ENCODE data around the gene PVR. TPM values are rescaled to one million over a fixed set of nuclear protein-coding genes. Genes with fewer than 3 reads are reported as not detected.
A peak's percentile ranks its signal among the peaks of the same experiment; 100 is the strongest.

PVR gene, protein sequence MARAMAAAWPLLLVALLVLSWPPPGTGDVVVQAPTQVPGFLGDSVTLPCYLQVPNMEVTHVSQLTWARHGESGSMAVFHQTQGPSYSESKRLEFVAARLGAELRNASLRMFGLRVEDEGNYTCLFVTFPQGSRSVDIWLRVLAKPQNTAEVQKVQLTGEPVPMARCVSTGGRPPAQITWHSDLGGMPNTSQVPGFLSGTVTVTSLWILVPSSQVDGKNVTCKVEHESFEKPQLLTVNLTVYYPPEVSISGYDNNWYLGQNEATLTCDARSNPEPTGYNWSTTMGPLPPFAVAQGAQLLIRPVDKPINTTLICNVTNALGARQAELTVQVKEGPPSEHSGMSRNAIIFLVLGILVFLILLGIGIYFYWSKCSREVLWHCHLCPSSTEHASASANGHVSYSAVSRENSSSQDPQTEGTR
- 13.7 to 15.9 TPM (median 15.0 TPM) in 3 replicates for total RNA-seq (2021)
- percentile 69 among the genes with signal in this experiment for Bru-seq, nascent RNA
- long read RNA-seq, experiment 1, transcript PVR-203 (8 exons, 3,078 nt), result minor isoform, 5 of 58 reads
- long read RNA-seq, experiment 1, transcript PVR-205 (8 exons, 3,325 nt), result major isoform, 38 of 58 reads
- long read RNA-seq, experiment 1, partial matches to known transcripts, result 3 of 58 reads
- long read RNA-seq, experiment 1, other reads (novel, unspliced or antisense), result 5 of 58 reads
- long read RNA-seq, experiment 2, partial matches to known transcripts, result 1 of 10 reads
- long read RNA-seq, experiment 2, other reads (novel, unspliced or antisense), result 6 of 10 reads
- long read RNA-seq, experiment 3, partial matches to known transcripts, result 0 of 1 reads
- long read RNA-seq, experiment 3, other reads (novel, unspliced or antisense), result 1 of 1 reads

DNA sequence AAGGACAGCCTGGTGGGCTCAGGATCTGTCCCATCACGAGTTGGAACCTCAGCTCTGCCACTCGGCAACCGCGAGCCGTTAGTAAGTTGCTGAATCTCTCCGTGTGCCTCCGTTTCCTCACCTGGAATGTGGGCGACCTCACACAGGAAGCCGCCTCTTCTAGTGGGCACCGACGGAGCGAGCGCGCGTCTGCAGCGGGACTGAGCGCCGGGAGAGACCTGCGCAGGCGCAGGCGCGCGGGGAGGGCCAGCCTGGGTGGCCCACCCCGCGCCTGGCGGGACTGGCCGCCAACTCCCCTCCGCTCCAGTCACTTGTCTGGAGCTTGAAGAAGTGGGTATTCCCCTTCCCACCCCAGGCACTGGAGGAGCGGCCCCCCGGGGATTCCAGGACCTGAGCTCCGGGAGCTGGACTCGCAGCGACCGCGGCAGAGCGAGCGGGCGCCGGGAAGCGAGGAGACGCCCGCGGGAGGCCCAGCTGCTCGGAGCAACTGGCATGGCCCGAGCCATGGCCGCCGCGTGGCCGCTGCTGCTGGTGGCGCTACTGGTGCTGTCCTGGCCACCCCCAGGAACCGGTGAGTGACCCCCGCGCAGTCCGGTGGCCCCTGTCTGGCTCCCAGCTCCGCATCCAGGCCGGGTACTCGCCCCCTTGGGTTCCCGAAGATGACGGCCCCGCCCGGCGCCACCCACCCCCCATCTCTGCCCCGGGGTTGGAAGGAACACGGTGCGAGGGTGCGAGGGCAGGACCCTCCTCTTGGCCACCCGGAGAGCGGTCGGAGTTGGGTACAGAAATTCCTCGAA lies at the start of gene PVR:
PVR (plus strand) TSS at position 306 of the 797 bp plus-strand sequence; CDS start at position 493, 187 bp downstream.
- DNase-seq (ENCODE audit: low spot score) (peak; percentile 61), ATAC-seq (peak; percentile 82)
- Mint-ChIP-seq H3K36me3 (no peaks in the 10 kb centered on the region), H3K27me3 (ENCODE audit: low read depth) (peaks cover 24% of the 10 kb centered on the region), H3K9me3 (no peaks in the 10 kb centered on the region), H3K4me3 (peak within 1 kb of the TSS; percentile 87), H3K4me1 (no peaks in the 10 kb centered on the region), H3K27ac (no peak within 1 kb of the TSS)
- CTCF ChIA-PET, result interaction anchor here (0.7 to 4.3 kb wide), 11 partner anchors 9 to 202 kb away, joined by 3 to 22 read pairs (median 4); partner anchors contain the start of gene NECTIN2
- POLR2A ChIA-PET, result interaction anchor here (1.3 kb wide), 1 partner anchor 73 kb away, joined by 3 read pairs; no protein-coding TSS in a partner anchor
- no peak for TF ChIP-seq RELA (CRISPR knock-in tag; IDR thresholded peaks at IDR 0.05; ENCODE audit: borderline replicate concordance)
- no peak for TF ChIP-seq NR3C1 (CRISPR knock-in tag; conservative IDR thresholded peaks at IDR 0.05; ENCODE audit: low read depth)
- TF ChIP-seq GABPB1 (CRISPR knock-in tag; IDR thresholded peaks at IDR 0.05), result peak; percentile 7; the same call in 1 of the 2 replicates
- TF ChIP-seq, protein P1, sequence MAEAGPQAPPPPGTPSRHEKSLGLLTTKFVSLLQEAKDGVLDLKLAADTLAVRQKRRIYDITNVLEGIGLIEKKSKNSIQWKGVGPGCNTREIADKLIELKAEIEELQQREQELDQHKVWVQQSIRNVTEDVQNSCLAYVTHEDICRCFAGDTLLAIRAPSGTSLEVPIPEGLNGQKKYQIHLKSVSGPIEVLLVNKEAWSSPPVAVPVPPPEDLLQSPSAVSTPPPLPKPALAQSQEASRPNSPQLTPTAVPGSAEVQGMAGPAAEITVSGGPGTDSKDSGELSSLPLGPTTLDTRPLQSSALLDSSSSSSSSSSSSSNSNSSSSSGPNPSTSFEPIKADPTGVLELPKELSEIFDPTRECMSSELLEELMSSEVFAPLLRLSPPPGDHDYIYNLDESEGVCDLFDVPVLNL (CRISPR knock-in tag; IDR thresholded peaks at IDR 0.05; ENCODE audit: borderline replicate concordance, low read depth), result no peak
- TF ChIP-seq ZNF317 (CRISPR knock-in tag; IDR thresholded peaks at IDR 0.05; ENCODE audit: borderline replicate concordance, low read depth), result no peak
- TF ChIP-seq ZNF263 (CRISPR knock-in tag; IDR thresholded peaks at IDR 0.05; ENCODE audit: low read depth), result no peak
- TF ChIP-seq, protein P2, sequence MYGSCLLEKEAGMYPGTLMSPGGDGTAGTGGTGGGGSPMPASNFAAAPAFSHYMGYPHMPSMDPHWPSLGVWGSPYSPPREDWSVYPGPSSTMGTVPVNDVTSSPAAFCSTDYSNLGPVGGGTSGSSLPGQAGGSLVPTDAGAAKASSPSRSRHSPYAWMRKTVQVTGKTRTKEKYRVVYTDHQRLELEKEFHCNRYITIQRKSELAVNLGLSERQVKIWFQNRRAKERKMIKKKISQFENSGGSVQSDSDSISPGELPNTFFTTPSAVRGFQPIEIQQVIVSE (CRISPR knock-in tag; IDR thresholded peaks at IDR 0.05; ENCODE audit: borderline replicate concordance), result no peak
- TF ChIP-seq ELF4 (CRISPR knock-in tag; IDR thresholded peaks at IDR 0.05; ENCODE audit: low read depth), result no peak; the same call in 1 of the 2 replicates
- TF ChIP-seq CBFB (CRISPR knock-in tag; IDR thresholded peaks at IDR 0.05; ENCODE audit: low read depth), result no peak
- TF ChIP-seq, protein P3, sequence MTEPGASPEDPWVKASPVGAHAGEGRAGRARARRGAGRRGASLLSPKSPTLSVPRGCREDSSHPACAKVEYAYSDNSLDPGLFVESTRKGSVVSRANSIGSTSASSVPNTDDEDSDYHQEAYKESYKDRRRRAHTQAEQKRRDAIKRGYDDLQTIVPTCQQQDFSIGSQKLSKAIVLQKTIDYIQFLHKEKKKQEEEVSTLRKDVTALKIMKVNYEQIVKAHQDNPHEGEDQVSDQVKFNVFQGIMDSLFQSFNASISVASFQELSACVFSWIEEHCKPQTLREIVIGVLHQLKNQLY (CRISPR knock-in tag; IDR thresholded peaks at IDR 0.05), result no peak
- no peak for TF ChIP-seq ATF1 (CRISPR knock-in tag; IDR thresholded peaks at IDR 0.05)
- no peak for TF ChIP-seq NFATC4 (CRISPR knock-in tag; IDR thresholded peaks at IDR 0.05)
- TF ChIP-seq MYBL2 (CRISPR knock-in tag; IDR thresholded peaks at IDR 0.05), result 0 out of 2 replicates have a peak, but pooled peaks have one; percentile 29
- no peak for TF ChIP-seq GRHL2 (CRISPR knock-in tag; IDR thresholded peaks at IDR 0.05; ENCODE audit: insufficient replicate concordance, severe bottlenecking)
- no peak for TF ChIP-seq RORB (CRISPR knock-in tag; IDR thresholded peaks at IDR 0.05)
- peak; percentile 52; the same call in 1 of the 2 replicates for TF ChIP-seq ZNF423 (CRISPR knock-in tag; IDR thresholded peaks at IDR 0.05)
- no peak for TF ChIP-seq ZNF138 (CRISPR knock-in tag; conservative IDR thresholded peaks at IDR 0.05)
- TF ChIP-seq, protein P4, sequence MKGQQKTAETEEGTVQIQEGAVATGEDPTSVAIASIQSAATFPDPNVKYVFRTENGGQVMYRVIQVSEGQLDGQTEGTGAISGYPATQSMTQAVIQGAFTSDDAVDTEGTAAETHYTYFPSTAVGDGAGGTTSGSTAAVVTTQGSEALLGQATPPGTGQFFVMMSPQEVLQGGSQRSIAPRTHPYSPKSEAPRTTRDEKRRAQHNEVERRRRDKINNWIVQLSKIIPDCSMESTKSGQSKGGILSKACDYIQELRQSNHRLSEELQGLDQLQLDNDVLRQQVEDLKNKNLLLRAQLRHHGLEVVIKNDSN (CRISPR knock-in tag; IDR thresholded peaks at IDR 0.05), result 0 out of 2 replicates have a peak, but pooled peaks have one; percentile 26
- TF ChIP-seq FOXP1 (CRISPR knock-in tag; IDR thresholded peaks at IDR 0.05; ENCODE audit: borderline replicate concordance), result peak; percentile 50; the same call in 1 of the 2 replicates
- no peak for TF ChIP-seq SMAD3 (CRISPR knock-in tag; IDR thresholded peaks at IDR 0.05; ENCODE audit: borderline replicate concordance)
- TF ChIP-seq, protein P5, sequence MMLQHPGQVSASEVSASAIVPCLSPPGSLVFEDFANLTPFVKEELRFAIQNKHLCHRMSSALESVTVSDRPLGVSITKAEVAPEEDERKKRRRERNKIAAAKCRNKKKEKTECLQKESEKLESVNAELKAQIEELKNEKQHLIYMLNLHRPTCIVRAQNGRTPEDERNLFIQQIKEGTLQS (CRISPR knock-in tag; conservative IDR thresholded peaks at IDR 0.05), result no peak
- TF ChIP-seq, protein P6, sequence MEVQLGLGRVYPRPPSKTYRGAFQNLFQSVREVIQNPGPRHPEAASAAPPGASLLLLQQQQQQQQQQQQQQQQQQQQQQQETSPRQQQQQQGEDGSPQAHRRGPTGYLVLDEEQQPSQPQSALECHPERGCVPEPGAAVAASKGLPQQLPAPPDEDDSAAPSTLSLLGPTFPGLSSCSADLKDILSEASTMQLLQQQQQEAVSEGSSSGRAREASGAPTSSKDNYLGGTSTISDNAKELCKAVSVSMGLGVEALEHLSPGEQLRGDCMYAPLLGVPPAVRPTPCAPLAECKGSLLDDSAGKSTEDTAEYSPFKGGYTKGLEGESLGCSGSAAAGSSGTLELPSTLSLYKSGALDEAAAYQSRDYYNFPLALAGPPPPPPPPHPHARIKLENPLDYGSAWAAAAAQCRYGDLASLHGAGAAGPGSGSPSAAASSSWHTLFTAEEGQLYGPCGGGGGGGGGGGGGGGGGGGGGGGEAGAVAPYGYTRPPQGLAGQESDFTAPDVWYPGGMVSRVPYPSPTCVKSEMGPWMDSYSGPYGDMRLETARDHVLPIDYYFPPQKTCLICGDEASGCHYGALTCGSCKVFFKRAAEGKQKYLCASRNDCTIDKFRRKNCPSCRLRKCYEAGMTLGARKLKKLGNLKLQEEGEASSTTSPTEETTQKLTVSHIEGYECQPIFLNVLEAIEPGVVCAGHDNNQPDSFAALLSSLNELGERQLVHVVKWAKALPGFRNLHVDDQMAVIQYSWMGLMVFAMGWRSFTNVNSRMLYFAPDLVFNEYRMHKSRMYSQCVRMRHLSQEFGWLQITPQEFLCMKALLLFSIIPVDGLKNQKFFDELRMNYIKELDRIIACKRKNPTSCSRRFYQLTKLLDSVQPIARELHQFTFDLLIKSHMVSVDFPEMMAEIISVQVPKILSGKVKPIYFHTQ (CRISPR knock-in tag; IDR thresholded peaks at IDR 0.05), result no peak
- no peak for TF ChIP-seq FOXK1 (CRISPR knock-in tag; IDR thresholded peaks at IDR 0.05)
- TF ChIP-seq, protein P7, sequence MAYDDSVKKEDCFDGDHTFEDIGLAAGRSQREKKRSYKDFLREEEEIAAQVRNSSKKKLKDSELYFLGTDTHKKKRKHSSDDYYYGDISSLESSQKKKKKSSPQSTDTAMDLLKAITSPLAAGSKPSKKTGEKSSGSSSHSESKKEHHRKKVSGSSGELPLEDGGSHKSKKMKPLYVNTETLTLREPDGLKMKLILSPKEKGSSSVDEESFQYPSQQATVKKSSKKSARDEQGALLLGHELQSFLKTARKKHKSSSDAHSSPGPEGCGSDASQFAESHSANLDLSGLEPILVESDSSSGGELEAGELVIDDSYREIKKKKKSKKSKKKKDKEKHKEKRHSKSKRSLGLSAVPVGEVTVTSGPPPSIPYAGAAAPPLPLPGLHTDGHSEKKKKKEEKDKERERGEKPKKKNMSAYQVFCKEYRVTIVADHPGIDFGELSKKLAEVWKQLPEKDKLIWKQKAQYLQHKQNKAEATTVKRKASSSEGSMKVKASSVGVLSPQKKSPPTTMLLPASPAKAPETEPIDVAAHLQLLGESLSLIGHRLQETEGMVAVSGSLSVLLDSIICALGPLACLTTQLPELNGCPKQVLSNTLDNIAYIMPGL (CRISPR knock-in tag; IDR thresholded peaks at IDR 0.05), result peak; percentile 72; the same call in 1 of the 2 replicates
